WTC11 (cell line): ENCODE results near the gene FAM13A. TPM values are rescaled to one million over a fixed set of nuclear protein-coding genes. Genes with fewer than 3 reads are reported as not detected.

Experiments used
- ATAC-seq: fragments of 200-7000 bp; cut with Tn5 transposase; 2 replicates; pipeline ENCODE4 v1.10.0; 2021; ENCODE audit warnings: mild to moderate bottlenecking, moderate library complexity
- CTCF ChIA-PET: fragments of 300-600 bp; sonication (Branson Sonifier 250); formaldehyde crosslinking; loops from one replicate; lab custom pipeline; 2021; ENCODE audit warnings: antibody characterized with exemption; lab: Charles Lee
- POLR2A ChIA-PET: fragments of 350-600 bp; sonication (Branson Sonifier 250); formaldehyde crosslinking; loops from one replicate; lab custom pipeline; 2021; ENCODE audit warnings: antibody characterized with exemption; lab: Charles Lee
- DNase-seq: peaks from one replicate; pipeline ENCODE4 v3.0.0; 2021; ENCODE audit warnings: low spot score
- H3K27ac Mint-ChIP-seq: 2 replicates; pipeline ENCODE4 v1.8.0; 2021; ENCODE audit warnings: mixed read lengths
- H3K27me3 Mint-ChIP-seq: 2 replicates; pipeline ENCODE4 v1.8.0; 2021; ENCODE audit warnings: low read depth, mild to moderate bottlenecking, moderate library complexity, mixed read lengths
- H3K36me3 Mint-ChIP-seq: 2 replicates; pipeline ENCODE4 v1.8.0; 2021; ENCODE audit warnings: mixed read lengths
- H3K4me1 Mint-ChIP-seq: 2 replicates; pipeline ENCODE4 v1.8.0; 2022; ENCODE audit warnings: mixed read lengths
- H3K4me3 Mint-ChIP-seq: 2 replicates; pipeline ENCODE4 v1.8.0; 2021; ENCODE audit warnings: mild to moderate bottlenecking, moderate library complexity, mixed read lengths
- H3K9me3 Mint-ChIP-seq: 2 replicates; pipeline ENCODE4 v1.8.0; 2021; ENCODE audit warnings: mixed read lengths
- ATF1 ChIP-seq: sonication (generic); formaldehyde crosslinking; IDR thresholded peaks from 2 replicates; pipeline ENCODE4 v1.8.1; 2023; ENCODE audit warnings: mild to moderate bottlenecking, moderate library complexity, missing genetic modification reagents
- KAT7 ChIP-seq: sonication (generic); formaldehyde crosslinking; IDR thresholded peaks from 2 replicates; pipeline ENCODE4 v1.8.1; 2023; ENCODE audit warnings: missing genetic modification reagents, mild to moderate bottlenecking, borderline replicate concordance
- NFATC4 ChIP-seq: fragments of 250-450 bp; sonication (Bioruptor Pico); IDR thresholded peaks from 2 replicates; pipeline ENCODE4 v1.9.0; 2021; ENCODE audit warnings: mild to moderate bottlenecking
- NFE2L1 ChIP-seq: sonication (generic); formaldehyde crosslinking; IDR thresholded peaks from 2 replicates; pipeline ENCODE4 v1.8.1; 2023; ENCODE audit warnings: missing genetic modification reagents
- OVOL2 ChIP-seq: fragments of 250-450 bp; sonication (Bioruptor Pico); IDR thresholded peaks from 2 replicates; pipeline ENCODE4 v1.9.0; 2021; ENCODE audit warnings: mild to moderate bottlenecking, borderline replicate concordance
- PRRX2 ChIP-seq: fragments of 250-450 bp; sonication (Bioruptor Pico); IDR thresholded peaks from 2 replicates; pipeline ENCODE4 v1.8.0; 2021; ENCODE audit warnings: mild to moderate bottlenecking
- SMAD3 ChIP-seq: sonication (generic); formaldehyde crosslinking; IDR thresholded peaks from 2 replicates; pipeline ENCODE4 v1.8.0; 2022; ENCODE audit warnings: missing genetic modification reagents, mild to moderate bottlenecking, borderline replicate concordance
- TEAD4 ChIP-seq: sonication (generic); formaldehyde crosslinking; IDR thresholded peaks from 2 replicates; pipeline ENCODE4 v1.8.0; 2022; ENCODE audit warnings: mild to moderate bottlenecking, missing genetic modification reagents
- ZNF138 ChIP-seq: sonication (generic); formaldehyde crosslinking; conservative IDR thresholded peaks from 2 replicates; pipeline ENCODE4 v1.8.1; 2022; ENCODE audit warnings: mild to moderate bottlenecking, moderate library complexity, missing genetic modification reagents
- ZNF317 ChIP-seq: sonication (generic); formaldehyde crosslinking; IDR thresholded peaks from 2 replicates; pipeline ENCODE4 v1.8.1; 2023; ENCODE audit warnings: low read depth, mild to moderate bottlenecking, moderate library complexity, missing genetic modification reagents, borderline replicate concordance
- total RNA-seq: library from RNA; stranded (reverse); gene quantifications from 3 replicates; pipeline ENCODE4 v1.2.3, GENCODE V29; 2021
- TF ChIP-seq, protein P1 (sequence below): sonication (generic); formaldehyde crosslinking; conservative IDR thresholded peaks from 2 replicates; pipeline ENCODE4 v1.8.1; 2023; ENCODE audit warnings: mild to moderate bottlenecking, low read depth, missing genetic modification reagents, moderate library complexity
- TF ChIP-seq, protein P2 (sequence below): sonication (generic); formaldehyde crosslinking; IDR thresholded peaks from 2 replicates; pipeline ENCODE4 v1.8.0; 2023; ENCODE audit warnings: missing genetic modification reagents, mild to moderate bottlenecking, borderline replicate concordance
- TF ChIP-seq, protein P3 (sequence below): sonication (generic); formaldehyde crosslinking; IDR thresholded peaks from 2 replicates; pipeline ENCODE4 v1.8.1; 2022; ENCODE audit warnings: mild to moderate bottlenecking, missing genetic modification reagents, moderate library complexity, borderline replicate concordance
- TF ChIP-seq, protein P4 (sequence below): sonication (generic); formaldehyde crosslinking; IDR thresholded peaks from 2 replicates; pipeline ENCODE4 v1.8.1; 2023; ENCODE audit warnings: mild to moderate bottlenecking, moderate library complexity, missing genetic modification reagents
- TF ChIP-seq, protein P5 (sequence below): sonication (generic); formaldehyde crosslinking; IDR thresholded peaks from 2 replicates; pipeline ENCODE4 v1.8.1; 2023; ENCODE audit warnings: mild to moderate bottlenecking, missing genetic modification reagents, moderate library complexity
- TF ChIP-seq, protein P6 (sequence below): sonication (generic); formaldehyde crosslinking; IDR thresholded peaks from 2 replicates; pipeline ENCODE4 v1.8.0; 2022; ENCODE audit warnings: mild to moderate bottlenecking, missing genetic modification reagents

FAM13A gene
- total RNA-seq, 1 experiment from 2014 or later: 14.6 TPM

DNA sequence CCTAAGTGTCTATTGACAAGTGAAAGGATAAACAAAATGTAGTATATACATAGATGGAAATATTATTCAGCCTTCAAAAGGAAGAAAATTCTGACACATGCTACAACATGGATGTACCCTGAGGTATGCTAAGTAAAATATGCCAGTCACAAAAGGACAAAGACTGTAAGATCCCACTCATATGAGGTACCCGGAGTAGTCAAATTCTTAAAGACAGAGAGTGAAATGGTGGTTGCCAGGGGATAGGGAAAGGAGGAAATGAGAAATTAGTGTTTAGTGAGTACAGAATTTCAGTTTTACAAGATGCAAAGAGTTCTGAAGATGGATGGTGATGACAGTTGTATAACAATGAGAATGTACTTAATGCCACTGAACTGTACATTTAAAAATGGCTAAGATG is 257.1 kb downstream of the FAM13A start (continued):
- TF ChIP-seq KAT7 (CRISPR knock-in tag) (no peak), NFE2L1 (no peak)
- TF ChIP-seq, protein P1, sequence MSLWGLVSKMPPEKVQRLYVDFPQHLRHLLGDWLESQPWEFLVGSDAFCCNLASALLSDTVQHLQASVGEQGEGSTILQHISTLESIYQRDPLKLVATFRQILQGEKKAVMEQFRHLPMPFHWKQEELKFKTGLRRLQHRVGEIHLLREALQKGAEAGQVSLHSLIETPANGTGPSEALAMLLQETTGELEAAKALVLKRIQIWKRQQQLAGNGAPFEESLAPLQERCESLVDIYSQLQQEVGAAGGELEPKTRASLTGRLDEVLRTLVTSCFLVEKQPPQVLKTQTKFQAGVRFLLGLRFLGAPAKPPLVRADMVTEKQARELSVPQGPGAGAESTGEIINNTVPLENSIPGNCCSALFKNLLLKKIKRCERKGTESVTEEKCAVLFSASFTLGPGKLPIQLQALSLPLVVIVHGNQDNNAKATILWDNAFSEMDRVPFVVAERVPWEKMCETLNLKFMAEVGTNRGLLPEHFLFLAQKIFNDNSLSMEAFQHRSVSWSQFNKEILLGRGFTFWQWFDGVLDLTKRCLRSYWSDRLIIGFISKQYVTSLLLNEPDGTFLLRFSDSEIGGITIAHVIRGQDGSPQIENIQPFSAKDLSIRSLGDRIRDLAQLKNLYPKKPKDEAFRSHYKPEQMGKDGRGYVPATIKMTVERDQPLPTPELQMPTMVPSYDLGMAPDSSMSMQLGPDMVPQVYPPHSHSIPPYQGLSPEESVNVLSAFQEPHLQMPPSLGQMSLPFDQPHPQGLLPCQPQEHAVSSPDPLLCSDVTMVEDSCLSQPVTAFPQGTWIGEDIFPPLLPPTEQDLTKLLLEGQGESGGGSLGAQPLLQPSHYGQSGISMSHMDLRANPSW: no peak
- TF ChIP-seq, all 79 proteins: peak for 0

DNA sequence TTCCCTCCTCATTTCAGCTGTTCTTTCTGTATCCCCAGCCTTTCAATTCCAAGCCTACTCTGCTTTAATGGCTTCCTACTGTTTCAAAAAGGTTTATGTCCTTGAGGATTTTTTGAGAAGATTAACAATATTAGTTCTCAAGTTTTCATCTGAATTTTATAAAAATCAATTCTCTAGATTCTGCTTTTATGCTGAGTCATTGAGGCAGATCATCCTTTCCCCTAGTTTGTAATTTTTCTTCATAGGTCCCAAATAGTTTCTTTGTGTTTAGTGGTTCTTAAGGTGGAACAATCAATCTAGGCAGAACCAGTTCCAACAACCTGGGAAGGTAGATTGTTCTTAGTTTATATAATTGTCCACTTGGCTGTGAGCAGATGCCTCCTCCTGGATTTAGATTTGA is 259.3 kb downstream of the FAM13A start:
- H3K27me3 Mint-ChIP-seq: no peaks in the 10 kb centered on the region
- TF ChIP-seq, protein P2, sequence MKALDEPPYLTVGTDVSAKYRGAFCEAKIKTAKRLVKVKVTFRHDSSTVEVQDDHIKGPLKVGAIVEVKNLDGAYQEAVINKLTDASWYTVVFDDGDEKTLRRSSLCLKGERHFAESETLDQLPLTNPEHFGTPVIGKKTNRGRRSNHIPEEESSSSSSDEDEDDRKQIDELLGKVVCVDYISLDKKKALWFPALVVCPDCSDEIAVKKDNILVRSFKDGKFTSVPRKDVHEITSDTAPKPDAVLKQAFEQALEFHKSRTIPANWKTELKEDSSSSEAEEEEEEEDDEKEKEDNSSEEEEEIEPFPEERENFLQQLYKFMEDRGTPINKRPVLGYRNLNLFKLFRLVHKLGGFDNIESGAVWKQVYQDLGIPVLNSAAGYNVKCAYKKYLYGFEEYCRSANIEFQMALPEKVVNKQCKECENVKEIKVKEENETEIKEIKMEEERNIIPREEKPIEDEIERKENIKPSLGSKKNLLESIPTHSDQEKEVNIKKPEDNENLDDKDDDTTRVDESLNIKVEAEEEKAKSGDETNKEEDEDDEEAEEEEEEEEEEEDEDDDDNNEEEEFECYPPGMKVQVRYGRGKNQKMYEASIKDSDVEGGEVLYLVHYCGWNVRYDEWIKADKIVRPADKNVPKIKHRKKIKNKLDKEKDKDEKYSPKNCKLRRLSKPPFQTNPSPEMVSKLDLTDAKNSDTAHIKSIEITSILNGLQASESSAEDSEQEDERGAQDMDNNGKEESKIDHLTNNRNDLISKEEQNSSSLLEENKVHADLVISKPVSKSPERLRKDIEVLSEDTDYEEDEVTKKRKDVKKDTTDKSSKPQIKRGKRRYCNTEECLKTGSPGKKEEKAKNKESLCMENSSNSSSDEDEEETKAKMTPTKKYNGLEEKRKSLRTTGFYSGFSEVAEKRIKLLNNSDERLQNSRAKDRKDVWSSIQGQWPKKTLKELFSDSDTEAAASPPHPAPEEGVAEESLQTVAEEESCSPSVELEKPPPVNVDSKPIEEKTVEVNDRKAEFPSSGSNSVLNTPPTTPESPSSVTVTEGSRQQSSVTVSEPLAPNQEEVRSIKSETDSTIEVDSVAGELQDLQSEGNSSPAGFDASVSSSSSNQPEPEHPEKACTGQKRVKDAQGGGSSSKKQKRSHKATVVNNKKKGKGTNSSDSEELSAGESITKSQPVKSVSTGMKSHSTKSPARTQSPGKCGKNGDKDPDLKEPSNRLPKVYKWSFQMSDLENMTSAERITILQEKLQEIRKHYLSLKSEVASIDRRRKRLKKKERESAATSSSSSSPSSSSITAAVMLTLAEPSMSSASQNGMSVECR: no peak
- TF ChIP-seq ATF1 (CRISPR knock-in tag): no peak
- no peak for TF ChIP-seq SMAD3
- TF ChIP-seq, protein P3, sequence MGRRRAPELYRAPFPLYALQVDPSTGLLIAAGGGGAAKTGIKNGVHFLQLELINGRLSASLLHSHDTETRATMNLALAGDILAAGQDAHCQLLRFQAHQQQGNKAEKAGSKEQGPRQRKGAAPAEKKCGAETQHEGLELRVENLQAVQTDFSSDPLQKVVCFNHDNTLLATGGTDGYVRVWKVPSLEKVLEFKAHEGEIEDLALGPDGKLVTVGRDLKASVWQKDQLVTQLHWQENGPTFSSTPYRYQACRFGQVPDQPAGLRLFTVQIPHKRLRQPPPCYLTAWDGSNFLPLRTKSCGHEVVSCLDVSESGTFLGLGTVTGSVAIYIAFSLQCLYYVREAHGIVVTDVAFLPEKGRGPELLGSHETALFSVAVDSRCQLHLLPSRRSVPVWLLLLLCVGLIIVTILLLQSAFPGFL (CRISPR knock-in tag): no peak
- TF ChIP-seq, protein P4, sequence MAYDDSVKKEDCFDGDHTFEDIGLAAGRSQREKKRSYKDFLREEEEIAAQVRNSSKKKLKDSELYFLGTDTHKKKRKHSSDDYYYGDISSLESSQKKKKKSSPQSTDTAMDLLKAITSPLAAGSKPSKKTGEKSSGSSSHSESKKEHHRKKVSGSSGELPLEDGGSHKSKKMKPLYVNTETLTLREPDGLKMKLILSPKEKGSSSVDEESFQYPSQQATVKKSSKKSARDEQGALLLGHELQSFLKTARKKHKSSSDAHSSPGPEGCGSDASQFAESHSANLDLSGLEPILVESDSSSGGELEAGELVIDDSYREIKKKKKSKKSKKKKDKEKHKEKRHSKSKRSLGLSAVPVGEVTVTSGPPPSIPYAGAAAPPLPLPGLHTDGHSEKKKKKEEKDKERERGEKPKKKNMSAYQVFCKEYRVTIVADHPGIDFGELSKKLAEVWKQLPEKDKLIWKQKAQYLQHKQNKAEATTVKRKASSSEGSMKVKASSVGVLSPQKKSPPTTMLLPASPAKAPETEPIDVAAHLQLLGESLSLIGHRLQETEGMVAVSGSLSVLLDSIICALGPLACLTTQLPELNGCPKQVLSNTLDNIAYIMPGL (CRISPR knock-in tag): no peak
- TF ChIP-seq, protein P5, sequence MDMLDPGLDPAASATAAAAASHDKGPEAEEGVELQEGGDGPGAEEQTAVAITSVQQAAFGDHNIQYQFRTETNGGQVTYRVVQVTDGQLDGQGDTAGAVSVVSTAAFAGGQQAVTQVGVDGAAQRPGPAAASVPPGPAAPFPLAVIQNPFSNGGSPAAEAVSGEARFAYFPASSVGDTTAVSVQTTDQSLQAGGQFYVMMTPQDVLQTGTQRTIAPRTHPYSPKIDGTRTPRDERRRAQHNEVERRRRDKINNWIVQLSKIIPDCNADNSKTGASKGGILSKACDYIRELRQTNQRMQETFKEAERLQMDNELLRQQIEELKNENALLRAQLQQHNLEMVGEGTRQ (CRISPR knock-in tag): no peak
- TF ChIP-seq NFATC4: no peak
- no peak for TF ChIP-seq PRRX2 (CRISPR knock-in tag)
- no peak for TF ChIP-seq OVOL2 (CRISPR knock-in tag)
- TF ChIP-seq, all 79 proteins: peak for 0
- ChIA-PET POLR2A (no interaction called here), CTCF (no interaction called here)
- ATAC-seq (no peak), DNase-seq (no peak)
- Mint-ChIP-seq H3K9me3 (peaks cover 8% of the 10 kb centered on the region; the same call in 1 of the 2 replicates), H3K4me3 (no peak overlapping the region), H3K4me1 (peaks cover 16% of the 10 kb centered on the region), H3K36me3 (peaks cover 5% of the 10 kb centered on the region; the same call in 1 of the 2 replicates), H3K27ac (no peak overlapping the region)

DNA sequence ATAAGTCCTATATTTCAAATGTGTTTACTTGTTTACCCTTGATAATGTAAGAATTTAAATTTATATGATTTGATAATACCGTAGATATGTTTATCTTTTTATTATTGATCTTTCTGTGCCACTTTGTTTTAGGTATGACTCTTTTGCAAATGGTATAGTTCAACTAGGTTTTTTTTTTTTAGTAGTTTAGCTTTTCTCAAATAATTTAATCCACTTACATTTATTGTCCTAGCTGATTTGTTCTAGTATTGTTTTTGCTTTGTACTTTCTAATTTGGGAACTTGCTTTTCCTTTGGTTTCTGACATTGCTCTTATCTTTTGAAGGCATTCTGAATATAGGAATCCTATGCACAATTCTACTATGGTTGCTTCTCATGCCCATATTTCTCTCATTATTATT is 260.4 kb downstream of the FAM13A start:
- CTCF ChIA-PET: no interaction called here

More for the DNA sequence above, 260.4 kb downstream of the FAM13A start:
- POLR2A ChIA-PET: no interaction called here
- DNase-seq (no peak), ATAC-seq (no peak)
- H3K4me1 Mint-ChIP-seq: peaks cover 21% of the 10 kb centered on the region
- H3K36me3 Mint-ChIP-seq: peaks cover 5% of the 10 kb centered on the region; the same call in 1 of the 2 replicates
- H3K9me3 Mint-ChIP-seq: peaks cover 8% of the 10 kb centered on the region; the same call in 1 of the 2 replicates
- no peak overlapping the region for H3K4me3 Mint-ChIP-seq
- TF ChIP-seq, protein P6, sequence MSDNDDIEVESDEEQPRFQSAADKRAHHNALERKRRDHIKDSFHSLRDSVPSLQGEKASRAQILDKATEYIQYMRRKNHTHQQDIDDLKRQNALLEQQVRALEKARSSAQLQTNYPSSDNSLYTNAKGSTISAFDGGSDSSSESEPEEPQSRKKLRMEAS (CRISPR knock-in tag): no peak
- TF ChIP-seq TEAD4 (CRISPR knock-in tag) (no peak), ZNF317 (CRISPR knock-in tag) (no peak), ZNF138 (CRISPR knock-in tag) (no peak)
- TF ChIP-seq, protein P1: no peak
- no peaks in the 10 kb centered on the region for H3K27me3 Mint-ChIP-seq
- H3K27ac Mint-ChIP-seq: no peak overlapping the region
